ENCODE data around the gene REX1BD.
"Not testable (repeated sequence)": the region's sequence is repeated elsewhere in the genome, so short reads cannot be mapped to it uniquely, and the experiment has no call there.

REX1BD gene

DNA sequence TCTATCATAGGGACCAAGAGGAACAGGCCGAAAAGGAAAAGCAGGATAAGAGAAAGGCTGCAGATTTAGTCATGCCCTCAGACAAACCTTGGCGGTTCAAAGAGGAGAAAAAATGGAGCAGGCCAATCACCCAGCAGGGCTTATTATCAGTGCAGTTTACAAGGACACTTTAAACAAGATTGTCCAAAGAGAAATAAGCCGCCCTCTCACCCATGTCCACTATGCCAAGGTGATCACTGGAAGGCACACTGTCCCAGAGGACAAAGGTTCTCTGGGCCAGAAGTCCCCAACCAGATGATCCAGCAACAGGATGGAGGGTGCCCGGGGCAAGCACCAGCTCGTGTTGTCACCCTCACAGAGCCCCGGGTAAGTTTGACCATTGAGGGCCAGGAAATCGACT lies 8.3 kb upstream of the REX1BD start:
- DNase-seq: no peak

DNA sequence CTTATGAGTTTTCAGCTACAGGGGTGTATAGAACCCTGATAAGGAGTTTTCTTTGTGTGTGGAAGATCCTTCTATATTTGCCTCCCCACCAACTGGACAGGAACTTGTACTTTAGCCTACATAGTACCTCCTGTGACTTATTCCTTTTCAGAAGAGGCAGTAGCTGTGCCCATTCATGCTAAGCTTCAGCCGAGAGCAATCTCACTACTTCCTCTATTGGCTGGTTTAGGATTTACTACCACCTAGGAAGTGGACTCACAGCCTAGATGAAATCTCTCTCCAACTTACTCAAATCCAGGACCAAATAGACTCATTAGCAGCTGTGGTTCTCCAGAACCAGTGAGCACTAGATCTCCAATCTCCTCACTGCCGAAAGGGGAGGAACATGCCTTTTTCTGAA lies 2.3 kb upstream of the REX1BD start:
- DNase-seq: no peak

DNA sequence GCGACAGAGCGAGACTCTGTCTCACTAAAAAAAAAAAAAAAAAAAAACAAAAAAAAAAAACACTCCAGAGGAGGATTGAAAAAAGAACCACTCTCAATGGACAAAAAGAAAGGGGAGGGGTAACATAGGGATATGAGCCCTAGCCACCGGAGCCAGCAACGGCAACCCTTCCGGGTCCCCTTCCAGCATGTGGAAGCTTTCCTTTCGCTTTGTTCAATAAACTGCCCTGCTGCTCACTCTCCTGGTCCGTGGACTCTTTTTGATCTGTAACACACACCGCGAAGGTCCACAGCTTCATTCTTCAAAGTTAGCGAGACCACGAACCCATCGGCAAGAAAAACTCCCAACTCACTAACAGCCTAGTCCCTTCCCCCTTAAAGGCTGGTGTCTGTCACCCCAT lies 1.0 kb upstream of the REX1BD start:
- DNase-seq: no peak

DNA sequence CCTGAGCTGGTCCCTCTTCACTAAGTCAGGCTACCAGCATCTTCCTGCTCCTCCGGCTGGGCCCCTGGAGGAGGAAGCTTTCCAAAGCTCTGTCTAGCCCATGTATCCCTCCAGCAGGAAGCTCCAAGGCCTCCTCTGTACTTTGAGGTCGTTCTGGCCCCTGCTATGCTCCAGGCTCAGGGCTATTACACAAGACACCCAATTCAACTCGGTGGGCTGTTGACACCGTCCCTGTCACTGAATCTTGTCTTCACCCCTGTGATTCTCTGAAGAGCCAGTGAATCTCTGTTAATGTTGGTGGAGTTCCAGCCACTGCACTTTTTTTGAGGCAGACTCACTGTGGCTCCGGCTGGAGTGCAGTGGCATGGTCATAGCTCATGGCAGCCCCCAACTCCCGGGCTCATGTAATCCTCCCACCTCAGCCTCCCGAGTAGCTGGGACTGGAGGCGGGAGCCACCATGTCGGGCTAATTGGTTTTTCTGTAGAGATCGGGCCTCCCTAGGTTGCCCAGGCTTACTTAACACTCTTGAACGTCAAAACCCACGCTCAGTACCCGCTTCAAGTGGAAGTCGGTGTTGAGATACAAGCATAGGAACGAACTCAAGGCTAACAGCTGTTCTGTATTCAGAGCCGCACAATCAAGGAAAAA lies 512 bp upstream of the REX1BD start:
- DNase-seq: no peak

DNA sequence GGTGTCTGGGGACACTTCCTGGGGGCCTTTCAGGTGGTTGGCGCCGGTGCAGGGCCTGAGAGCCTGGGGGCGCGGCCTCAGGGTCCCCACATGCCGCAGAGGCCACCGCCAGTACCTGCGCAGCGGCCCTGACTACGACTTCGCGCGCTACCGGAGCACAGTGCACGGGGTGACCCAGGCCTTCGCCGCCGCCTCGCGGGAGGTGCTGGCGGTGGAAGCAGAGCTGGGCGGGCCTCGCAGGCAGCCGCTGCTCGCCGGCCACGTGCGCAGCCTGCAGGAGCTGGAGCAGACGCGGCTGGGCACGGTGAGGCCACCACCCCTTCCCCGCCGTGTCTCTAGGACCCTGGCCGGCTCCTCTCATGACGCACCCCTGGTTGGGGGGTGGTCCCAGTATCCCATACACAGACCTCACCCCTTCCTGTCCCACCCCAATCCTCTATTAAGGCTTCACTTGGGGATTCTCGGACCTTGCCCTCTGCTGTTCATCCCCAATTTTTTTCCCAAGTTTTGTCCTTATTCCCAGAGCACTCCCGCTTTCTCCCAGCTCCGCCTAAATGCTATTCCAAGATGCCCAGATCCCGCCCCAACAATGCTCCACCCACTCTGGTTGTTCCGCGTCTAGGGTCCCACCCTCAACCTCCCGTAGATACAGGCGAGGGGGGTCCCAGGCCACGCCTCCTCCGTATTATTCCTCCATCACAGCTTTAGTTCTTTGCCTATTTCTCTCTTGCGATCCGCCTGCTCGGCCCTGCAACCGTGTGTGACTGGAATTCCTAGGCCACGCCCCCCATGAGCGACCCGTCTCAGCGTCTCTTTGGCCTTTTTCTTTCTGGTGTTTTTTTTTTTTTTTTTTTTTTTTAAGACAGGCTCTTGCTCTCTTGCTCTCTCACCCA lies 1.0 kb downstream of the REX1BD start:
- peak; percentile 73 for DNase-seq

DNA sequence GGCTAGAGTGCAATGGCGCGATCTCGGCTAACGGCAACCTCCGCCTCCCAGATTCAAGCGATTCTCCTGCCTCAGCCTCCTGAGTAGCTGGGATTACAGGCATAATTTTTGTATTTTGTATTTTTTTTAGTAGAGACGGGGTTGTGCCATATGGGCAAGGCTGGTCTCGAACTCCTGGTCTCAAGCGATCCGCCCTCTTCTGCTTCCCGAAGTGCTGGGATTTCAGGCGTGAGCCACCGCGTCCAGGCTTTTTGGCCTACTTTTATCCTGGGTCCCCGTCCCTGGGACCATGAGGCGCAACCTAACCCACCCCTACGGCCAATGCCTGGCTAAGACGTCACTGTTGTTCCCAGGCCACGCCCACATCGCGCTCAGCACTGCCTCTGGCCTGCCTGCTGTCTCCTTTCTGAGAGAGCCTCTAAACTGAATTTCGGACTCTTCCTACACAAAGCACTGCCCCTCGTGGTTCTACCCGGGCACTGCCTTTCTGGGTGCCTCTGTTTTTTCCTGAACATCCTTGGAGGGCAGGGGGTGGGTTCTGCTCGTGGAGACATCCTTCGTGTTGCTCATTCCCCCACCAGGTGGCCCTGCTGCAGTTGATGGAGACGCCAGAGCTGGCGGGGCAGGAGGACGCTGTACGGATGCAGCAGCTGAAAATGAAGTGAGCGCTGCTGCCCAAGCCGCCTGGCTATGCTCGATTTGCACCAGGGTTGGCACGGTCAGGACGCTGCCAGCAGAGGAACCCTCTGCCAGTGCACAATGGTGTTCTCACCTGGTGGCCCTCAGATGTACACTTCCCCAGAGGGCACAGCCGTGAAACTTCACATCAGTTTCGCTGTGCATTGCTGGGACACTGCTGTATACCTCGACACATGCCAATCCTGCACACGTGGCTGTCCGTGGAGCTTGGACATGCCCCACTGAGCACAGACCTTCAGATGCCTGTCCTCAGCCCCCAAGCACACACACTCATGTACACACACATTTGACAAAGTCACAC lies 2.0 kb downstream of the REX1BD start:
- no peak for DNase-seq

DNA sequence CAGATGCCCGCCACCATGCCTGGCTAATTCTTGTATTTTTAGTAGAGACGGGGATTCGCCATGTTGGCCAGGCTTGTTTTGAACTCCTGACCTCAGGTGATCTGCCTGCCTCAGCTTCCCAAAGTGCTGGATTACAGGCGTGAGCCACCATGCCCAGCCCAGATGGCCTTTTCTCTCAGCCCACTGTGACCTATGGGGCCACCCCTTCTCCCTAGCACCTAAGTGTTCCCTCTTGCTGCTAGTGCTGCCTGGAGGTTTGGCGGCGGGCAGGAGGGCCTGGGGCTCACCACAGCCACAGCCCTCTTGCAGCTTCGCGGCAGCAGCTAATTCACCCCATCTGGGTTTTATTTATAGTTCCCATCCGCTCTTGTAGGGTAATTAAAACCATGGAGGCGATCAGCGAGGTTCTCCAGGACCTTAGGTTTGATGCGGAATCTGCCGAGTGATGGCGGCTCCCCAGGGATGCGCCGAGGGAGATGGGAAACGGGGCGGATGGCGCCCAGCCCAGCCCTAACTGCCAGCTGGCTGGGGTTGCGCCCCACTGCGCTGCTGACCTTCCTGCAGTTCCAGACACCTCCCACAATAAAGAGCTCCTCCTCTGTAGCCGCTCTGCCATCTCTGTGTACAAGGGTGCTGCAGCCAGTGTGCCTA lies 3.3 kb downstream of the REX1BD start:
- no peak for DNase-seq

DNA sequence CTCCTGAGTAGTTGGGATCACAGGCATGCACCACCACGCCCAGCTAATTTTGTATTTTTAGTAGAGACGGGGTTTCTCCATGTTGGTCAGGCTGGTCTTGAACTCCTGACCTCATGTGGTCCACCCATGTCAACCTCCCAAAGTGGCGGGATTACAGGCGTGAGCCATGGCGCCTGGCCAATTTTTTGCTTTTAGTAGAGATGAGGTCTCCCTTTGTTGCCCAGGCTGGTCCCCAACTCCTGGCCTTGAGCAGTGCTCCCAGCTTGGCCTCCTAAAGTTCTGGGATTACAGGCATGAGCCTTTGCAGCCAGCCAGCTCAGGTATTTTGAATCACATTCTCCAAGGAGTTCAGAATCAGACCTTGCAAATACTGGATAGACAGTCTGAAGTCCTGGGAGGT lies 4.1 kb downstream of the REX1BD start:
- DNase-seq: not testable (repeated sequence)

DNA sequence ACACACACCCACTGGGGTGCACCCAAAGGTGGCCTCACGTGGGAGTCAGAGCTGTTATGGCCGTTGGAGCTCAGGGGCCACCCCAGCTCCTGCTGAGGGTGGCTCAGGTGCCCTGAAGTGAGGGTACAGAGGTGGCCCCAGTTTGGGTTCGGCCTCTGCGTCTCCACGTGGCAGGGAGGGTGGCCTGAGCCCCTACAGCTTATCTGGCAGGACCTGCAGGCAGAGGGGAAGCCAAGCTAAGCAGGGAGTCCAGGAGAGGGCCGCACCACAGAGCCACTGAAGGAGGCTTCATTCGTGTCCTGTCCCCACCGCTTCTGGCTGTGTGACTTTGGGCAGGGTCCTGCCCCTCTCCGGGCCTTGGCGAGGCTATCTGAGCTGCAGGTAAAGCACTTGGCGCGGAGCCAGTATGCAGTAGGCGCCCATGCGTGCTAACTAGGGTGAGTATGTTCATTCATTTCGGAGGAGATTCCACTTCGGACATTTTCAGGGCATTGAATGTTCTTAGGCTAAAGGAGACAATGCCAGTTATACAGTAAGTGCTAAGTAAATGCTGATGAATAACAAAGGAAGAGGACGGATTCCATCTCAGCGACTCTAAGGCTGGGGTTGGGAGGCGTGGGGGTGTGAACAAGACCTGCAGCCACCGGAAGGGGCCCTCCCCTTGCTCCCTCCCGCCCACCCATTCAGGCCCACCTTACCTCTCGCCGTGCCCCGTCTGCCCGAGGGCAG lies 4.9 kb downstream of the REX1BD start:
- no peak for DNase-seq

DNA sequence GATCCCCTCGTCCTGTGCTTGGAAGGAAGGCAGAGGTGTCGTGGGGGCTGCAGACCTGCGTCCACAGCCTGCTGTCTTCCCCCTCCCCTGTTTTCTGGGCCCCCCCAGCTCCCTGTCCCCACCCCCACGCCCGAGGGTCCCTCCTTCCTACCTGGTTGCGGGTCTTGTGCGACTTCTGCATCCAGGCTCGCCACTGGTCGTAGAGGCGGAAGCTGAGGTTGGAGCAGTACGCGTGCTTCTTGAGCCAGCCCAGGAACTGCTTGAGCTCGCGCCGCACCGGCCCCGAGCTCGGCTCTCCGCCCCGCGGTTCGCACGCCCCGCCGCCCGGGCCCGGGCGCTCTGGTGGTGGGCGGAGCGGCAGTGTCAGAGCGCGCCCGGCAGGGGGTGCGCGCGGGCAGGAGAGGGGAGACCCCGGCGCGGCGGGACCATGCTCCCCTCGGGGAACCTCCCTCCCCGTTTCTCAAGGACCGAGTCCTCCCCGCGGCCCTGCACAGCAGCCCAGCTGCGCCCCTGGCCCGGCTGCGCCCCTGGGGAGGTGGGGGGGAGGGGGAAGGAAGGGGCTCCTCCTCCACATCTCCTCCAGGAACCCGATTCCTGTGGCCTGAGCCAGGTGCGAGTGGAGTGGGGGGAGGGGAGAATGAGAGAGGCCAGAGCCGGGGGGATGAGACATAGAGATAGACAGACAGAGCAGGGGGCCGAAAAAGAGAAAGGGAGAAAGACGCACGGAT lies 5.7 kb downstream of the REX1BD start:
- peak; percentile 60 for DNase-seq

DNA sequence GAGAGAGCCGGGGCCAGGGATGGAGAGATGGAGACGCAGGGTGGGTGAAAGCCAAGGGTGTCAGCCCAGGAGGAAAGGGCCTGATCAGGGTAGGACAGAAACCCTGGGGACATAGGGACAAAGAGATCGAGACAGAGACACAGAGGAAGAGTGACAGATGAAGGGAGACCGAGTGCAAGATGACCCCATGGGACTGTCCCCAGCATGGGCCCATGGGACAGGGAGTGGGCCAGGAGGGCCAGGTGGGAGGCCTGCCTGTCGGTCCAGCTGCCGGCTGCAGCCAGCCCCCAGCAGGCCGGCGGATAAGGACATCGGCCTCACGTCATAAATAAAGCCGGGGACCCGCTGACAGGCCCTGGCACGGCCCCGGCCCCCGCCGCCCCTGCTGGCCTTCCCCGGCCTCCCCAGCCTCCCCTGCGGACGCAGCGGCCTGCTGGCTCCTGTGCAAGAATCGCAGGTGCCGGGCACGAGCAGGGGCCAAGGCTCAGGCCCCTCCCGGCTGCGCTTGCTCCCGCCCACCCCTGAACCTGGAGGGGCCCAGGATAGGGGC lies 6.3 kb downstream of the REX1BD start:
- DNase-seq: no peak

DNA sequence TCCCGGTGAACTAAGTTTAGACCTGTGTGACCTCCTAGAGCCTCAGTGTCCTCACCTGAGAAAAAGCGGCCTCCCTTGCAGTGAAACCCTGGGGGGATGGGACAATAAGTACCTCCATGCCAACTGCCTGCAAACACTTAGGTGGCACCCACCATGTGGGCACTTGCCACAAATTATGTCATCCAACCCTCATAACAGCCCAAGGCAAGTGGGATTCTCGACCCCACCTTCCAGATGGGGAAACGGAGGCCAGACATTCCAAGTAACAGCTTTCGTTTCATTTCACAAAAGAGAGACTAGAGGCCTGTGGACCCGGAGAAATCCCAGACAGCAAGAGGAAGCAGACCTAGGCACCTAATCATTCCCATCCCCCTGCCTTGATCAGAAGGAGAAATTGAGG lies 6.9 kb downstream of the REX1BD start:
- DNase-seq: no peak

DNA sequence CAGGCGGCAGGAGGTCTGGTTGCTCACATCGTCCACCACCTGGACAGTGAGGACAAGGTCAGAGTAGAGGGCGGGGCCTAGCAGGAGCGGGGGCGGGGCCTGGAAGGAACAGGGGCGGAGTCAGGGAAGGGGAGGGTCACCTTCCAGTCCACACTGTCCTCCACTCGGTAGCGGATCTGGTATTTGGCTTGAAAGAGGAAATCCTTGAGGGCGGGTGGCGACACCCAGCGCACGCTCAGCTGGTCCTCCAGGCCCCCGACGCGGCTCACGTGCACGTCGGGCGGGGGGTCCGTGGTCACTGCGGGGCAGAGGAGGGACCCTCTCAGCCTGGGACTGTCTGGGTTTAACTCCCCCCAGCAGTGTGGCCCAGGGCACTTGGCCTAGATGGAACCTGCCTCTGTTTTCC lies 8.2 kb downstream of the REX1BD start:
- no peak for DNase-seq

DNA sequence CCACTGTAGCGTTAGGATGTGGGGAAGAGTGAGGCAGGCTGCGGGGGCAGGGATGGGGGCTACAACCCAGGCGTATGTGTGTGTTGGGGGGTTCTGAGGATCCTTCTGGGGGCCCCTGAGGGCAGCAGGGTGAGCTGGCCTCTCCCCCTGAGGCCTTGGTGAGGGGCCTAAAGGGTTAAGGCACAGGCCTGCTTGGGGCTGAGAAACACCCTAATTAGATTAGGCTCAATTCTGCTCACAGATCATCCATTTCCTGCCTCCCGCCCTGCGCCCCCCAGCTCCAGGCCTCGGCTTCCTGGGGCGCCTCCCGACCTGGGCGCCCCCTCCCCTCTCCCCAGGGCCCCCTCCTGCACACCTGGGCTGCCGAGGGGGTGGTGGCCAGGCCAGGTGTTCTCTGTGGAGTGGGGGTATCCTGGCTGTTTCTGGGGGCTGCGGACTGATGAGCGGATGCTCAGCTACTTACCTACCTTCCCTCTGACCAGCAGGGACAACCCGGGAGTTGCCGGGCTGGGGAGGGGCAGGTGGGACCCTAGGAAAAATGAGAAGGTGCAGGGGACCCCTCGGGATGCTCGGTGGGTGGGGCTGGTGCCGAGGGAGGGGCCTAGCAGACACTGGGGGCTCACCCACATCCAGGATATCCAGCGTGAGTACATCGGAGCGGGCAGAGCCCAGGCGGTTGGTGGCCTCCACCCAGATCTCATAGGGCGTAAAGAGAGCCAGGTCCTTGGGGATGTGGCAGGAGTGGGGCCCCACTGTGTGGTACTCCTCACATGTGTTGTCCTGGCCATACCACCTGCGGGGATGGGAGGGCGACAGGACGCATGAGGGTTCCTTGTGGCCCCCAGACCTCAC lies 9.4 kb downstream of the REX1BD start:
- DNase-seq: no peak

DNA sequence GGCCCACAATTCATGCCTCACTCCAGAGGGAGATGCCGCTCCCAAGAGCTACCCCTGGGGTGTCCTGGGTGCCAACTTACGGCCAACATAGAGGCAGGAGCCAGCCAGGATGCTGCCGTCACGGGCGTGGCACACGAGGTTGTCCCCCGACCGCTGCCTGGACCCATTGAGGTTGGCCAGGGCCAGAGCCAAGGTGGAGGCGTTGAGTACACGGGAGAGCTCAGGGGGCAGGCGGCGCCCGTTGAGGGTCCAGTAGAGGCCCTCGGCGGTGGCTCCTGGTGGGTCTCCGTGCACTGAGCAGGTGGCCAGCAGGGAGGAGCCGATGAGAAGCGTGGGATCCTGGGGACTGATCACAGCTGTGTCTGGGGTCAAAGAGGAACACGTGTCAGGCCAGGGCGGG lies 10.9 kb downstream of the REX1BD start:
- no peak for DNase-seq

DNA sequence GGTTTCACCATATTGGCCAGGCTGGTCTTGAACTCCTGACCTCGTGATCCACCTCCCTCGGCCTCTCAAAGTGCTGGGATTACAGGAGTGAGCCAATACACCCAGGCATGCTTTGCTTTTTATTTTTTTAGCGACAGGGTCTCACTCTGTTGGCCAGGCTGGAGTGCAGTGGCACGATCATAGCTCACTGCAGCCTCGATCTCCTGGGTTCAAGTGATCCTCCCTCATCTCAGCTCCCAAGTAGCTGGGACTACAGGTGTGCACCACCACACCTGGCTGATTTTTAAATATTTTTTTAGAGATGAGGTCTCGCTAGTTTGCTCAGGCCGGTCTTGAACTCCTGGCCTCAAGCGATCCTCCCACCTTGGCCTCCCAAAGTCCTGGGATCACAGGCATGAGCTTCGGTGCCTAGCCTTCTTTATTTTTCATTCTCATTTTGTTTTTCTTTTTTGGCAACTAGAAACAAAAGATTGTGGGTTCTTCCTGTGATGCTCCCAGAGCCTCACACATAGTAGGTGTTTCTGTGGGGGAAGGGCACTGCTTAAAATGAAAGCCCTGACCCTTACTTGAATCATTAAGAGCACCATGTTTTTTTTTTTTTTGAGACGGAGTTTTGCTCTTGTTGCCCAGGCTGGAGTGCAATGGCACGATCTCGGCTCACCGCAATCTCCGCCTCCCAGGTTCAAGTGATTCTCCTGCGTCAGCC lies 12.2 kb downstream of the REX1BD start:
- DNase-seq: not testable (repeated sequence)

DNA sequence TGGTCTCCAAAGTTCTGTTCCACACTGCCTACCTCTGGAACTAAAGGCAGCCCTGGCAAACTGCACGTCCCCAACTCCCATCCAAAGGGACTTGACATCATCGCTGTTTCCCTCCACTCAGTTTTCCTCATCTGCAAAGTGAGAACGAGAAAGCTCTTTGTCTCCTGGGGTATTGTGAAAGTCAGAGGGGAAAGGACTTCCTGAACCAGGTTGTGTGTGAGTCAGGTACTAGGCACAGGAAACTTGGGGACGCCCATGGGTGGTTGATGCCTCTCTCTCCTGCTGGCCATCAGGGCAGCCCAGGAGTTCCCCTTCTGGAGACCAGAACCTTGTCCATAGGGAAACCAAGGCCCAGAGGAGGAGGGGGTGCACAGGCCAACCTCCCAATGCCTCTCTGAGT lies 13.3 kb downstream of the REX1BD start:
- DNase-seq: no peak

DNA sequence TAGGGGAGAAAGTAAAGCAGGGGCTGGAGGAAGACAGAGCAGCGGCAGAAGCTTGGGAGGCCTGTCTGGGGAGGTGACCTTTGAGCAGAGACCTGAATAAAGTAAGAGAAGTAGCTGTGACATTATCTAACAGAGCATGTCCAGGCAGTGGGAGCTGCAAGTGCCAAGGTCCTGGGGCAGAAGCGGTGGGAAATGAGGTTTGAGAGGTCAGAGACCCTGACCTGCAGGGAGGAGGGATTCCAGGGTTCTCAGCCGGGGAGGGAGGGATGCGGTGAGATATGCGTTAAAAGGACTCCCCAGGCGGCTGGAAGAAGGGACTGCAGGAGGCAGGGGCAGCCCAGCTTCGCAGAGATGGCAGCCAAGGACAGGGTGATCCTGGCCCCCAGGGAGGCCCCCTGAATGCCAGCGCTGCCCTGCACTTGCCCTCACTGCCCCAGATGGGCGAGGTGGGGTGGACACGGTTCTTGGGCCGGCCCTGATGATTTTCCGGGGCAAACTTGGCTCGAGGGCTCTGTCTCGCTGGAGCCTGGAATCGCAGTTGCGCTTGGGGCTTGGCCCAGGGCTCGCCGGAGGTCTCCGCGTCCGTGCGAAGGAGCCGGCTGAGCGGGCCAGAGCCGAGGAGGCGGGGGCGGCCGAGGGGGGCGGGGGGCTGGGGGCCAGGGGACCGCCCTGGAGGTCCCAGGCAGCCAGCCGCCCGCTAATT lies 14.8 kb downstream of the REX1BD start:
- no peak for DNase-seq

Data from stimulated activated naive CD4-positive, alpha-beta T cell treated with Interleukin-2 at 50 U/mL for 16 hours (primary cell).